Endothelial cell of umbilical vein (primary cell): ENCODE measurements around the gene CARD10. TPM values are rescaled to one million over a fixed set of nuclear protein-coding genes. Genes with fewer than 3 reads are reported as not detected.
A peak's percentile ranks its signal among the peaks of the same experiment; 100 is the strongest.

Experiments
- BruUV-seq: library from RNA; stranded (reverse); fragments of 400-500 nt; replicated peaks from 2 replicates; lab custom pipeline; 2021; lab: Mats Ljungman, UMichigan
- CTCF ChIA-PET: fragments of 300-600, 350-600 bp; sonication (Branson Sonifier 250); formaldehyde crosslinking; loops from one replicate; lab custom pipeline; 2021; ENCODE audit warnings: antibody characterized with exemption, inconsistent platforms; lab: Charles Lee
- POLR2A ChIA-PET: fragments of 300-600, 350-600 bp; sonication (Branson Sonifier 250); formaldehyde crosslinking; loops from one replicate; lab custom pipeline; 2021; ENCODE audit warnings: antibody characterized with exemption, inconsistent platforms; lab: Charles Lee
- DNase-seq: peaks from one replicate; pipeline ENCODE4 v3.0.0-alpha.2; 2011; ENCODE audit warnings: low read depth, low spot score
- FAIRE-seq: peaks from 2 replicates; lab custom pipeline; 2011; peaks lifted over from hg19 to GRCh38; lab: Jason Lieb, UNC
- H2AFZ ChIP-seq: 2 replicates; pipeline ENCODE4 v1.6.0; 2012; ENCODE audit warnings: low read depth, low read length, control low read depth, inconsistent platforms
- H3K27ac ChIP-seq: 2 replicates; pipeline ENCODE4 v1.5.1; 2011; ENCODE audit warnings: low read depth, mild to moderate bottlenecking, control low read depth, low read length, moderate library complexity; ENCODE audit not compliant: insufficient read depth
- H3K27me3 ChIP-seq, 2 experiments: 2 replicates each; pipeline versions ENCODE4 v1.6.0 to v1.6.1; 2011; ENCODE audit warnings: low read length in 2 of 2, mixed read lengths in 1 of 2; ENCODE audit not compliant: control insufficient read depth in 2 of 2, insufficient read depth in 2 of 2
- H3K36me3 ChIP-seq, 2 experiments: 2 replicates in 1 of 2; 3 replicates in 1 of 2; pipeline ENCODE4 v1.5.1; 2011; ENCODE audit warnings: low read length in 2 of 2, mild to moderate bottlenecking in 1 of 2, moderate library complexity in 1 of 2; ENCODE audit not compliant: control insufficient read depth in 2 of 2, insufficient read depth in 2 of 2; ENCODE audit errors: extremely low read depth in 1 of 2
- H3K4me1 ChIP-seq: 3 replicates; pipeline ENCODE4 v1.5.1; 2011; ENCODE audit warnings: mild to moderate bottlenecking, low read length; ENCODE audit not compliant: control insufficient read depth, insufficient read depth; ENCODE audit errors: extremely low read depth
- H3K4me2 ChIP-seq: 2 replicates; pipeline ENCODE4 v1.6.1; 2011; ENCODE audit warnings: low read length, control low read depth, mixed read lengths; ENCODE audit not compliant: insufficient read depth
- H3K4me3 ChIP-seq, 3 experiments: fragments of 200-600 bp in 1 of 3; sonication (generic), shearing (Covaris generic) in 1 of 3; replicated peaks in 1 of 3; 2 replicates each; pipeline ENCODE4 v1.5.1; 2011 to 2016; ENCODE audit warnings: control low read depth in 3 of 3, low read length in 3 of 3, mild to moderate bottlenecking in 2 of 3, inconsistent platforms in 1 of 3, low read depth in 1 of 3, moderate library complexity in 1 of 3; ENCODE audit not compliant: insufficient read depth in 1 of 3
- H3K79me2 ChIP-seq: 2 replicates; pipeline ENCODE4 v1.6.0; 2012; ENCODE audit warnings: low read length, inconsistent platforms; ENCODE audit not compliant: control insufficient read depth, insufficient read depth
- H3K9ac ChIP-seq: replicated peaks from 2 replicates; pipeline ENCODE3; 2011; ENCODE audit warnings: low read length, control low read depth; ENCODE audit not compliant: insufficient read depth; ENCODE audit errors: extremely low read depth
- H3K9me1 ChIP-seq: replicated peaks from 3 replicates; pipeline ENCODE4 v1.6.0; 2011; ENCODE audit warnings: mild to moderate bottlenecking, low read length; ENCODE audit not compliant: control insufficient read depth, insufficient read depth; ENCODE audit errors: extremely low read depth
- H3K9me3 ChIP-seq: replicated peaks from 2 replicates; pipeline ENCODE4 v1.5.1; 2012; ENCODE audit warnings: low read length, inconsistent platforms; ENCODE audit not compliant: control insufficient read depth, insufficient read depth
- H4K20me1 ChIP-seq: replicated peaks from 2 replicates; pipeline ENCODE3; 2011; ENCODE audit warnings: mild to moderate bottlenecking, low read length; ENCODE audit not compliant: control insufficient read depth, insufficient read depth; ENCODE audit errors: extremely low read depth
- EZH2 ChIP-seq: IDR thresholded peaks from 2 replicates; pipeline ENCODE4 v1.6.1; 2012; ENCODE audit warnings: borderline replicate concordance, low read depth, mild to moderate bottlenecking, moderate library complexity, low read length, inconsistent platforms; ENCODE audit not compliant: severe bottlenecking
- FOS ChIP-seq: IDR thresholded peaks from 2 replicates; pipeline ENCODE4 v1.6.1; 2011; ENCODE audit warnings: mild to moderate bottlenecking, low read length, moderate library complexity, borderline replicate concordance; ENCODE audit not compliant: insufficient read depth
- GATA2 ChIP-seq: IDR thresholded peaks from 2 replicates; pipeline ENCODE4 v1.7.0; 2011; ENCODE audit warnings: low read depth, mild to moderate bottlenecking, moderate library complexity, mixed read lengths, low read length; ENCODE audit not compliant: insufficient read length, insufficient read depth
- JUN ChIP-seq: IDR thresholded peaks from 2 replicates; pipeline ENCODE4 v1.6.1; 2011; ENCODE audit warnings: borderline replicate concordance, low read depth; ENCODE audit not compliant: insufficient read length, insufficient read depth
- MYC ChIP-seq: IDR thresholded peaks from one replicate; pipeline ENCODE4 v1.6.1; 2011; ENCODE audit warnings: mild to moderate bottlenecking, low read depth, low read length
- POLR2A ChIP-seq: IDR thresholded peaks from 2 replicates; pipeline ENCODE4 v1.6.1; 2012; ENCODE audit warnings: low read depth, mild to moderate bottlenecking, control low read depth, low read length
- POLR2AphosphoS5 ChIP-seq: IDR thresholded peaks from 2 replicates; pipeline ENCODE4 v1.6.1; 2012; ENCODE audit warnings: low read depth, mild to moderate bottlenecking, control low read depth, low read length, moderate library complexity; ENCODE audit not compliant: insufficient read depth
- dilution Hi-C: fragments of 300-500 bp; cut with MboI; formaldehyde crosslinking; loops from one replicate; pipeline ENCODE4 v1.15.0; 2019; ENCODE audit warnings: low sequenced_read_pairs; ENCODE audit not compliant: extremely low pct_ligation_motif_present
- intact Hi-C: fragments of 100-400 bp; cut with micrococcal nuclease; formaldehyde crosslinking; loops from one replicate; pipeline ENCODE4 v1.10.0; 2022
- polyA plus RNA-seq, 4 experiments: library from polyadenylated mRNA; depleted of rRNA in 3 of 4; stranded (reverse) in 3 of 4; unstranded in 1 of 4; fragments of >200 nt; gene quantifications; 2 replicates each; pipeline versions ENCODE4 v1.2.1 to v1.2.3, GENCODE V29; 2011 to 2012; ENCODE audit warnings: missing spikeins in 1 of 4
- total RNA-seq: library from RNA; stranded (reverse); gene quantifications from 2 replicates; pipeline ENCODE4 v1.2.3, GENCODE V29; 2021
- TF ChIP-seq, protein P1 (sequence below), 2 donors: IDR thresholded peaks; 1 replicate in 1 of 2; 2 replicates in 1 of 2; pipeline ENCODE4 v1.5.1; 2011; ENCODE audit warnings: low read length in 2 of 2, mild to moderate bottlenecking in 2 of 2, moderate library complexity in 2 of 2, control low read depth in 1 of 2, inconsistent platforms in 1 of 2, low read depth in 1 of 2; ENCODE audit not compliant: insufficient read depth in 1 of 2; ENCODE audit errors: extremely low read depth in 1 of 2
- TF ChIP-seq, protein P2 (sequence below): IDR thresholded peaks from 2 replicates; pipeline ENCODE4 v1.6.1; 2011; ENCODE audit not compliant: insufficient read depth, insufficient read length

The CARD10 gene
- total and polyA plus RNA-seq, 2 donors (not counting 3 experiments of a cell fraction or from before 2014, with no cell fraction given) = 36.1 to 39.5 TPM

DNA sequence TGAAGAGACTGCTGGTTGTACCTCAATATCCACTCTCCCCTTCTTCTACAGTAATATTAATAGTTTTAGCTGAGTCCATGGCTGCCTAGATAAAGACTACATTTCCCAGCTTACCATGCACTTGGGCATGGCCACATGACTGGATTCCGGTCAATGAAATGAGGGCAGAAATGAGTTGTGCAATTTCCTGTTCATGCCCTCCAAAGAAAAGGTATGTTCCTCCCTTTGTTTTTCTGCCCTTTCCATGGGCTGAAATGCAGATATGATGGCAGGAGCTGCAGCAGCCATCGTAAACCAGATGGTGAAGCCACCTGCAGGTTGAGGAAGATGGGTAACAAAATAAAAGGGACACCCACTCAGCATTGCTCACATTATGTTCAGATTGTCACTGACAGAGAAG lies 76.7 kb downstream of the CARD10 start:
- DNase-seq = no peak
- BruUV-seq = no TSS peak
- Histone ChIP-seq H3K27me3 (peaks cover 0 to 2% of the 10 kb centered on the region in 2 experiments), H3K9me3 (no peaks in the 10 kb centered on the region), H2AFZ (peak overlapping the region; percentile 38), H3K4me3 (no peak overlapping the region), H3K9me1 (no peaks in the 10 kb centered on the region), H3K27ac (no peak overlapping the region), H3K36me3 (no peaks in the 10 kb centered on the region), H3K4me2 (no peak overlapping the region), H3K9ac (no peak overlapping the region), H4K20me1 (no peaks in the 10 kb centered on the region), H3K4me1 (peaks cover 3% of the 10 kb centered on the region), H3K79me2 (no peaks in the 10 kb centered on the region)
- peak; percentile 91 for FAIRE-seq
- dilution Hi-C loops = no loop called here
- POLR2A ChIA-PET = no interaction called here
- intact Hi-C loops = no loop called here
- CTCF ChIA-PET = interaction anchor here (0.6 to 1.0 kb wide), 2 partner anchors 8 to 14 kb away, joined by 3 read pairs; no protein-coding TSS in a partner anchor
- TF ChIP-seq MYC (no peak), POLR2A (no peak), GATA2 (no peak), POLR2AphosphoS5 (no peak), FOS (no peak), EZH2 (no peak), JUN (no peak)
- TF ChIP-seq, protein P1, sequence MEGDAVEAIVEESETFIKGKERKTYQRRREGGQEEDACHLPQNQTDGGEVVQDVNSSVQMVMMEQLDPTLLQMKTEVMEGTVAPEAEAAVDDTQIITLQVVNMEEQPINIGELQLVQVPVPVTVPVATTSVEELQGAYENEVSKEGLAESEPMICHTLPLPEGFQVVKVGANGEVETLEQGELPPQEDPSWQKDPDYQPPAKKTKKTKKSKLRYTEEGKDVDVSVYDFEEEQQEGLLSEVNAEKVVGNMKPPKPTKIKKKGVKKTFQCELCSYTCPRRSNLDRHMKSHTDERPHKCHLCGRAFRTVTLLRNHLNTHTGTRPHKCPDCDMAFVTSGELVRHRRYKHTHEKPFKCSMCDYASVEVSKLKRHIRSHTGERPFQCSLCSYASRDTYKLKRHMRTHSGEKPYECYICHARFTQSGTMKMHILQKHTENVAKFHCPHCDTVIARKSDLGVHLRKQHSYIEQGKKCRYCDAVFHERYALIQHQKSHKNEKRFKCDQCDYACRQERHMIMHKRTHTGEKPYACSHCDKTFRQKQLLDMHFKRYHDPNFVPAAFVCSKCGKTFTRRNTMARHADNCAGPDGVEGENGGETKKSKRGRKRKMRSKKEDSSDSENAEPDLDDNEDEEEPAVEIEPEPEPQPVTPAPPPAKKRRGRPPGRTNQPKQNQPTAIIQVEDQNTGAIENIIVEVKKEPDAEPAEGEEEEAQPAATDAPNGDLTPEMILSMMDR (IDR thresholded peaks at IDR 0.05; ENCODE audit: extremely low read depth in 1 of 2, insufficient read depth in 1 of 2, low read depth in 1 of 2, low read length in 2 of 2) = no peak
- TF ChIP-seq, protein P2, sequence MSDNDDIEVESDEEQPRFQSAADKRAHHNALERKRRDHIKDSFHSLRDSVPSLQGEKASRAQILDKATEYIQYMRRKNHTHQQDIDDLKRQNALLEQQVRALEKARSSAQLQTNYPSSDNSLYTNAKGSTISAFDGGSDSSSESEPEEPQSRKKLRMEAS = no peak
